Hepatocyte (in vitro differentiated cells): ENCODE data around the gene SPRR5.

Experiments
- EZH2 ChIP-seq: fragments of 200-600 bp; sonication (generic); IDR thresholded peaks from 2 replicates; pipeline ENCODE4 v1.6.1; 2016; ENCODE audit warnings: antibody characterized with exemption, mild to moderate bottlenecking, borderline replicate concordance
- EZH2phosphoT487 ChIP-seq: fragments of 200-600 bp; sonication (generic); IDR thresholded peaks from one replicate; pipeline ENCODE4 v1.6.1; 2018; ENCODE audit warnings: antibody characterized with exemption, mild to moderate bottlenecking, low read depth, moderate library complexity; ENCODE audit not compliant: unreplicated experiment, severe bottlenecking
- TF ChIP-seq, protein P1 (sequence below): fragments of 200-600 bp; sonication (generic); IDR thresholded peaks from 2 replicates; pipeline ENCODE4 v1.5.1; 2016; ENCODE audit warnings: antibody characterized with exemption, mild to moderate bottlenecking; ENCODE audit not compliant: poor library complexity

DNA sequence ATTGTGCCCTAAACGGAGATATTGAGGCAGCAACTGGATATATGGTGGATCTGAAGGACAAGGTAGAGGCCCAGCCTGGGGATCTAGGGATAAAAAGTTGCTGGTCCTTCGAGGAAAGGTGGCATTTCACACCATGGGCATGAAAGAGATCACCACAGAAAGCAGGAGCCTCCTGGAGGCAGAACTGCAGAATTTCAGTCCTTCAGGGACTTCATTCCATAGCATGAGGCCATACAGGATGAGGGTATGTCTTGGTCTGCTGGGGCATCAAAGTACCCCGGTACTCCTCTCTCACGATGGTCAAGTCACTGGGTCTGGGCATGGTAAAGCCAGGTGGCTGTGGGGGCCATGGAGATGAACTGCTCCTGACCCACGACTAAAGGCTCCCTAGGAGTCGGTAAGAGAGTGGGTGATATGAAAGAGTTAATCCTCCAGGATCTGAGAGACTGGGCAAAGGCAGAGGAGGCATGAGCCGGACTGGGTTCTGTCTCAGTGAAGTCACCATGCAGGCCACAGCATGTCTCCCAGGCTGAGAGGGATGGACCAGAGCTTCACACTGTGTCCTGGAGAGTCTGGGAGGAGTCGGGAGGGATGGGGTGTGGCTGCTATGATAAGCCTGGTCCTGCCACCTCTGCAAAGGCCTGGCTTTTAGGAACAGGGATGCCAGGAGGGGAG is 5.8 kb upstream of the SPRR5 start:
- TF ChIP-seq, protein P1, sequence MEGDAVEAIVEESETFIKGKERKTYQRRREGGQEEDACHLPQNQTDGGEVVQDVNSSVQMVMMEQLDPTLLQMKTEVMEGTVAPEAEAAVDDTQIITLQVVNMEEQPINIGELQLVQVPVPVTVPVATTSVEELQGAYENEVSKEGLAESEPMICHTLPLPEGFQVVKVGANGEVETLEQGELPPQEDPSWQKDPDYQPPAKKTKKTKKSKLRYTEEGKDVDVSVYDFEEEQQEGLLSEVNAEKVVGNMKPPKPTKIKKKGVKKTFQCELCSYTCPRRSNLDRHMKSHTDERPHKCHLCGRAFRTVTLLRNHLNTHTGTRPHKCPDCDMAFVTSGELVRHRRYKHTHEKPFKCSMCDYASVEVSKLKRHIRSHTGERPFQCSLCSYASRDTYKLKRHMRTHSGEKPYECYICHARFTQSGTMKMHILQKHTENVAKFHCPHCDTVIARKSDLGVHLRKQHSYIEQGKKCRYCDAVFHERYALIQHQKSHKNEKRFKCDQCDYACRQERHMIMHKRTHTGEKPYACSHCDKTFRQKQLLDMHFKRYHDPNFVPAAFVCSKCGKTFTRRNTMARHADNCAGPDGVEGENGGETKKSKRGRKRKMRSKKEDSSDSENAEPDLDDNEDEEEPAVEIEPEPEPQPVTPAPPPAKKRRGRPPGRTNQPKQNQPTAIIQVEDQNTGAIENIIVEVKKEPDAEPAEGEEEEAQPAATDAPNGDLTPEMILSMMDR = no peak
- TF ChIP-seq EZH2 (no peak), EZH2phosphoT487 (no peak)
